GM21381 (cell line): ENCODE data around the gene ABCF2.

ENCODE experiments used
- ATAC-seq: cut with Tn5 transposase; IDR thresholded peaks from one replicate; pipeline ENCODE4 v1.9.1; 2021; ENCODE audit warnings: mild to moderate bottlenecking, moderate library complexity; ENCODE audit not compliant: unreplicated experiment

ABCF2 gene

DNA sequence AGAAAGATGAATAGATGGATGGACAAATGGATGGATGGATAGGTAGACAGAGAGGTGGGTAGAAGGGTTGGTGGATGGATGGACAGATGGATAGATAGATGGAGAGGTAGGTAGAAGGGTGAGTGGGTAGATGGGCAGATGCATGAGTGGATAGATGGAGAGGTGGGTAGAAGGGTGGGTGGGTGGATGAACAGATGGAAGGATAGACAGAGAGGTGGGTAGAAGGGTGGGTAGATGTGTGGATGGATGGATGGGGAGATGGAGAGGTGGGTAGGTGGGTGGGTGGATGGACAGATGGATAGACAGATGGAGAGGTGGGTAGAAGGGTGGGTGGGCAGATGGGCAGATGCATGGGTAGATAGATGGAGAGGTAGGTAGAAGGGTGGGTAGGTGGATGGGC is 29.1 kb downstream of the ABCF2 start:
- ATAC-seq, result no peak

DNA sequence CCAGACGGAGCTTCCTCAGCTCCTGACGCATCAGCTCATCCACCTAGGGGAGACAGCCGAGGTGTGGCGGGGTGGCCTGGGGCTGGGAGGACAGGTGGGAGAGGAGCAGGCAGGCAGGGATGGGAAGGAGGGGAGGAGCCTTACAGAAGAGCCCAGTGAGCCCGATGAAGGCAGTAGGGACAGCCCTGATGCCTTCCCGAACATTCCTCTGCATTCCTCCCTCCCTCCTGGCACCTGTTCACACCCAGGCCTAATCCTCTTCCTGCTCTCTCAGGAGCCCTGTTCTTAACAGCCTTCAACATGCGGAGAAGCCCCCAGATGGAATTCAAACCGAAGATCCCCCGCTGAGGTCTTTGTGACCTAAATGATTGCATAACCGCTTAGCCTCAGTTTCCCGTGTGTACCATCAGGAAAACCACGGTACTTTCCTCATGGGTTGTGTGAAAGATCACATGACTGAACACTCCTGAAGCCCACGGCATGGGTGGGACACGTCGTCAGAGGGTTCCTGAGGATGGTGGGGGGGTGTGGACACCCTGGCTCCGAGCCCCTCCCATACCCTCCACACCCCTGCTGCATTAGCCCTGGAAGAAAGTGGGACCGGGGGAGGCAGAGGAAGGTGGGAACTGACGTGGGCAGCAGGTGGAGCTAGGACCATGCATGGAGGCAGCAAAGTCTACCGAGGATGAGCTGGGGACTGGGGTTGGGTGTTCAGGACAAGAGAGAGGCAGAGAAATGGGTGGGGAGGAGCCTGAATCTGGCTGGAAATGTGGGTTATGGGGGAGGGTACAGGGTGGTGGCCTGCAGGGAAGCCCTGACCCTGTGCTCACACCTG is 31.2 kb downstream of the ABCF2 start:
- ATAC-seq, result no peak

DNA sequence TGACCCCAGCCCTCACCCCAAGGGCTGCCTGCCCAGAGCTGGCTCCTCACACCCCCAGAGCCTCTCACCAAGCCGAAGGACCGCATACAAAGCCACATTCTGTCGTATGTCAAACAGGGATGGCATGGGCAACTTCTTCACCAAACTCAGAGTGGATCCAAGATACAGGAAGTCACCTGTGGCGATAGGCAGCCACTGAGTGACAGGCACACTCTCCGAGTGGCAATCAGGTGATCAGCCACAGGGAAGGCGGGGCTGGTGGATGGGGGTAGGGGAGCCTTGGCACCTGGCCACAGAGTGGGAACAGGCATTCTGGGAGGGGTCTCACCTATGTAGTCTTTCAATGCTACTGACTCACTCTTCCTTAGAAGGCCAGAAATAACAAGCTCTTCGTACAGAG is 32.8 kb downstream of the ABCF2 start:
- no peak for ATAC-seq

DNA sequence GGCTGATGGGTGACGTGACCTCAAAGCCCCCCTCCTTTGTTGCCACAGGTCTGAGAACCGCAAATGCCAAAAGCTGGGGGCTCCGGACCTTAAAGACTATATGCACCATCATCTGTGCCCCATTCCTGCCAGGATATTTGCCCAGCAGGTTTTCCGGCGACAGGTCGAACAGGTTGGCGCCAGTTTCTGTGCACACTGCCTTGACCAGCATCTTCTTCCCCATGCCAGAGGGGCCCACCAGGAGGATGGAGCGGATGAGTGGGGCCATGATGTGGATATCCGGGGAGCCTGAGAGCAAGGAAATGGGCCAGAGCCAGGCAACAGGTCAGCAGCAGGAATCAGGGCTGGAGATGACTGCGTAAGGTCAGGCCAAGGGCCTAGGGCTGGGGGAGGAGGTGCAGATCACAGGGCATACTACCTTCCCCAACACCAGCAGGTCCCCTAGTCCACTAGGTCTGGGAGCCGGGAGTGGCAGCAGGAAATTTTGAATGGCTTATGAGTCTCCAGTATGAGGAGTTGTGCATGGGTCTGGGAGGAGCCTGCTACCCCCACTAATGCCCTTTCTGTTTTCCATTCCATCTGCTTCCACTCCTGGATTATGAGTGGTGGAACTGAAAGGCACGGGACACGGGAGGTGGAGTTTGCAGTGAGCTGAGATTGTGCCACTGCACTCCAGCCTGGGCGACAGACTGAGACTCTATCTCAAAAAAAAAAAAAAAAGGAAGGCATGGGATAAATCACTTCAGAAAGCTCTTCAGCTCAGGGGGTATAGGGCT is 33.6 kb downstream of the ABCF2 start:
- no peak for ATAC-seq

DNA sequence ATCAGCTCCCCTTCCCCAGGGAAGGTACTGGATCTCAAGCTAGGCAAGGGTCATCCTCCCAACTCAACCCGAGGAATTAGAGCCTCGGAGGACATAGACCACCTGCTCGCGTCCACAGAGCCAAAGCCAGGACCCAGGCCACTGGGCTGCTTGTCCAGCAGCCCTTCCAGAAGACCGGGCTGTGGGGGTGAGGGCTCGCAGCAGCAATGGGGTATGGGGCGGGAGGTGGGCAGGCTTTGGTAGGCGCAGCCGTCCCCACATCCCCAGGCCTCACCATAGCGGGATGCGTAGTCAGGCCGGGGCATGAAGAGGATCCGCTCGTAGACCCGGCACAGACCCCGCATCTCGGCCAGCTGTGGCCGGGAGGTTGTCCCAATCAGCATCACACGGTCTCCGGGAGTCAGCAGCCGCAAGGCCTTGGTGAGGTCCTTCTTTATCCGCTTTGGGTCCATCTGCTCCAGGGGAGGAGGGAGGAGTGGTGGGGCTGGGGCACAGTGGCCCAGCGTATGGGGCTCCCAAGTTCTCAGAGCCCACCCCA is 34.9 kb downstream of the ABCF2 start:
- ATAC-seq, result no peak

DNA sequence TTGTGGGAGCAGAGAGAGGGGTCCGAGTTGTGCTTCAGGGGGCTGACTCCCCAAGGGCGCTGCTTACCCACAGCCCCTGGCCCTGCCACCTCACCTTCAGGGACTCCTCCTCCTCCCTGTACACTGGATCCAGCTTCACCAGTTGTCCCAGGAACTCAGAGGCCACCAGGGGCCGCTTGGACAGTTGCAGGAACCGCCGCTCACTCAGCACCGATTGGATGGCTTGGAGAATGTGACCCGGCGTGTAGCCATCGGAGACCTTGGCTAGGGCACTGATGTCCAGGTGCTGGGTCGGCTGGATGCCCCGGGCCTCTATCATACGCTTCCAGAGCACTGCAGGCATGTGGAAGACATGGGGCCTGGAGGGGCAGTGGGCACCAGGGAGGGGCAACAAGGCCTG is 35.5 kb downstream of the ABCF2 start:
- ATAC-seq, result no peak

DNA sequence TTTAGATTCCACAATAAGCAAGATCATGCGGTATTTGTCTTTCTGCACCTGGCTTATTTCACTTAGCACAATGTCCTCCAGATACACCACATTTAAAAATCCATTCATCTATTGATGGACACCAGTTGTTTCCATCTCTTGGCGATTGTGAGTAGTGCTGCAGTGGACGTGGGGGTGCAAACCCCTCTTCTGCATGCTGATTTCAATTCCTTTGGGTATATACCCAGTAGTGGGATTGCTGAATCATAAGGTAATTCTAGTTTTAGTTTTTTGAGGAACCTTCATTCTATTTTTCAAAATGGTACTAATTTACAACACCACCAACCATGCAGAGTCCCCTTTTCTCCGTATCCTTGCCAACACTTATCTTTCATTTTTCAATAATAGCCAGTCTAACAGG is 38.0 kb downstream of the ABCF2 start:
- no peak for ATAC-seq

DNA sequence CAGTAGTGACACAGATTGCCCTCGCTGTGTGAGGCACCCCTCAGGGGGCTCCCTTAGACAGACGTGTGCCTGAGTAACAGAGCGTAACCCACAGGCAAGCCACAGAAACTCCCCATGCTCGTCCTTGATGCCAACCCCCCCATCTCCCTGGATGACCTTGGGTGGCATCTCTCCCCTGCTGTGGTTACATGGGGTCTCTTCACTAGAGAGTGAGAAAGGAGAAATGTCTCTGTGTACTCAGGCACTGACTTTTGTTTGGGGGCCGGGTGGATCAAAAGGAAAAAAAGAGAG is 38.8 kb downstream of the ABCF2 start:
- no peak for ATAC-seq

DNA sequence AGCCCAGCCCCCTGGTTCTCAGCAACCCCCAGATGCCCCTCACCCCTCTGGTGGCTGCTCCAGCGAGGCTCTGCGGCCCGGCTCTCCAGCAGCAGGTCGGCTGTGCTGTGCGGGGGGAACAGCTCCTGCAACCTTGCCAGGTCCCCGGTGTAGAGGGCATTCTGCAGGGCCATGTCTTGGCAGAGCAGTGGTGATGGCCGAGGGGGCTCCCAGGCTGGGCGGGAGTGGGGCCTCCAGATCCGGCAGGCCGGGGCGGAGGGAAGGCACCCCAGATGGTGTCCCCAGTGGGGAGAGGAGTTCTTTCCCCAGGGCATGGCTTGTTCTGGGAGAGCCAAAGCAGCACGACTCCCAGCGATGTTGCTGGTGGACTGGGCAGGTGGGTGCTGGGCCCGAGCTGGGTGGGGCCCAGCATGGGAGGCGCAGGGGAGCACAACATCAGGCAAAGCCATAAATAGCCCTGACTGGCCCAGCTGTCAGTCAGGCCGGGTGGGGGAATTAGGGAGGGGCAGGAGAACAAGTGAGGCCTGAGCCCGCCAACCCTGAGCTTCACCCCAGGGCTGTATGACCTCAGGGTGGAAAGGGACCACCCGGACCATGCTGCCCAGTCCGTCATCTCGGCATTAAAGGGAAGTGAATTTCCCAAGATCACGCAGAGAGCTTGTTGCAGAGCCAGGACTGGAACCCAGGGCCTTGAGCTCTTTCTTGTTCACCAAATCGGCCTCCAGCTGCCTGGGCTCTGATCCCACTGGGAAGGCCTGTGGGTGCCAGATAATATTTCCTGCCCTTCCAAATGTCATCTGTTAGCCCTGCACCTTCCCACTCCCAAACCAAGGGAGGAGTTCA is 39.4 kb downstream of the ABCF2 start:
- no peak for ATAC-seq

DNA sequence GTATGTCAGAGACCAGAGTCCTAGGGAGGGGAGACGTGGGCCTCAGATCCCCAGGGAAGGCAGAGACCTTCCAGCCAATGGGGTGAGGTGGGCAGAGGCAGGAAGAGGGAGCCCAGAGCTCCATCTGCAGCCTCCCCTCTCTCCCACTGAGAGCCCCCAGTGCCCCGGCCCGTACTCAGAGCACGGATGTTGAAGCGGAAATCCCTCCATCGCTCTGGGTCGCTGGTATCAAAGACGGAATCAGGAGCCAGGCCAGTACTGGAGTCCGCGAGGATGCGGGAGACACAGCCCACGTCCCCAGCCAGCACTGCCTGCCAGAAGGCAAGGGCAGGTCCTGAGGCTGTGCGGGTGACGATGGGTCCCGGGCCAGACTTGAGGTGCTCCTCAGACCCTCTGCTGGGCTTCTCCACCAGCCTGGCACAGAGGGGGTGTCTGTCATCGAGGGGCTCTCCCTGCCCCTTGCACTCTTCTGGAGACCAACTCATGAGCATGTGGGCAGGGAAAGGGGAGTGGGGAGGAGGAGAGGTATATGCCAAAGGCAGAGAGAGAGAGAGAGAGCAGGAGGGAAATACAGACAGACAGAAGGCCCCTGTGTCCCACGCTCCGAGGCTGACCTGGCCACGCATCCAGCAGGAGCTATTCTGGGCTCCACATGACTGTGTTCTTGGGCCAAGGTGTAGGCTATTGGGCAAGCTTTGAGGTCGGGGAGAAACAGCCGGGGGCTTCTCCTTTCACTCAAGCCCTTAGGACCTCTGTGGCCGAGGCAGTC is 40.2 kb downstream of the ABCF2 start, which contains the start of gene ASB10:
ASB10 (minus strand) TSS at position 611 of the 769 bp plus-strand sequence; CDS start at position 491, 120 bp downstream.
- no peak for ATAC-seq

DNA sequence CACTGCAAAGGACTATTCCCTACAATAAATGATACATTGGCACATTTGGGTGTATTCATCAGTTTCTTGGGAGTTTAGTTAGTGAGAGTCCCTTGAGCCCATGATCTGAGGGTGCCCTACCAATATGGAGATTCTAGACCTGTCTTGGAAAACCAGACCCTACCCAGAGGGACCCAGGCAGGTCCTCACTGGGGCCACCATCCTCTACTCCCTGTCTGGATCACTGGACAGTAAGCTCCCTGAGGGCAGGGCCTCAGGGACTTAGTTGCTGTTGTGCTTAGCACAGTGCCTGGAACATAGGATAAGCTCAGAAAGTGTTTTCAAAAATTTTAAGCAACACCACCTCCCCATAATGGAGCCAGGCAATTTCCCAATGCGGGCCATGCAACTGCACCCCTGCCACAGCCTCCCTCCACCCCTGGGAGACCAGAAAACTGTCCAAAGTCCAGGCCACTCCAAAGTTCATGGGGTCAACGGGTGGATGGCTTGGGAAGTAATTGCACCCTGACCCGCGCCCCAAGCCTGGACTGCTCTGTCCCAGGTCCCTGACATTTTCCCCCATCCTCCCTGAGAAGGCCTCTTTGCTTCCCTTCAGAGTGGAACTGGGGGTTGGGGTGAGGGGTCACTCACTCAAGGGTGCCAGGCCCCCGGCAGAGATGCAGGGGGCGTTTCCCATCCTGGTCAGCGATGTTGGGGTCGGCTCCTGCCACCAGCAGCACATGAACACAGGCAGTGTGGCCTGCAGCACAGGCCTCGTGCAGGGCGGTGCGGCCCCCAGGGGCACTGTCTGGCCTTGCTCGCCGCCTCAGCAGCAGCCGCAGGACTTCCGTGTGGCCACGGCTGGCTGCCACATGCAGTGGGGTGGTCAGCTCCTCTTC is 41.0 kb downstream of the ABCF2 start:
- no peak for ATAC-seq

DNA sequence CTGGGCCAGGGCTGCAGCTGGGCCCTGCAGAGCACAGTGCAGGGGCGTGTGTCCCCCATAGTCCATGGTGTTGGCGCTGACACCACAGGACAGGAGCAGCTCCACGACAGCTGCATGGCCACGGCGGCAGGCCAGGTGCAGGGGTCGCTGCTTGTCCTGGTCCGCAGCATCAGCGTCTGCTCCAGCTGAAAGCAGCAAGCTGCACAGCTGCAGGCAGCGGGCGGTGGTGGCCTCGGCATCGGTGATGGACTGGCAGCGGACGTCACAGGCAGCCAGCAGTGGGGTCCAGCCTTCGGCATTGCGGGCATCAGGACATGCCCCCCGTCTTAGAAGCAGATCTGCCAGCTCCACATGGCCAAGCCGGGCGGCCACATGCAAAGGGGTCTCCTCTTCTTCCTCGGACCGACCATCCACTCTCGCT is 46.0 kb downstream of the ABCF2 start:
- no peak for ATAC-seq

DNA sequence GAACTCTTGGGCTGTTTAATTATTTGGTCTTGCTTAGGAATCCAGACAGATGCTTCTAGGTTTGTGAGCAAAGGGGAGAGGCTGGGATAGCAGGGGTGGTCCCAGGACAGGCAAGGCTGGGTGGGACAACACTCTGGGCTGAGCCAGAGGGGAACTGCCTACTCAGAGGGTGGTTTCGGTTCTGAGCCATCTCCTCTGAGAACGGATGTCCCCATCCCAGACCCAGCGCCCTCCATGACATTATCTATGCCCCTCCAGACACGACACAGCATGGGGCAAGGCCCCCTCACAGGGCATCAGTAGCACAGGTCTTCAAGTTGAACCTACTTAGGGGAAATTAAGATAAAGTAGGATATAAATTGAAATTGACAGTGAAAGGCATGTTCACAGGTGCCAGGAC is 47.1 kb downstream of the ABCF2 start:
- ATAC-seq, result no peak

DNA sequence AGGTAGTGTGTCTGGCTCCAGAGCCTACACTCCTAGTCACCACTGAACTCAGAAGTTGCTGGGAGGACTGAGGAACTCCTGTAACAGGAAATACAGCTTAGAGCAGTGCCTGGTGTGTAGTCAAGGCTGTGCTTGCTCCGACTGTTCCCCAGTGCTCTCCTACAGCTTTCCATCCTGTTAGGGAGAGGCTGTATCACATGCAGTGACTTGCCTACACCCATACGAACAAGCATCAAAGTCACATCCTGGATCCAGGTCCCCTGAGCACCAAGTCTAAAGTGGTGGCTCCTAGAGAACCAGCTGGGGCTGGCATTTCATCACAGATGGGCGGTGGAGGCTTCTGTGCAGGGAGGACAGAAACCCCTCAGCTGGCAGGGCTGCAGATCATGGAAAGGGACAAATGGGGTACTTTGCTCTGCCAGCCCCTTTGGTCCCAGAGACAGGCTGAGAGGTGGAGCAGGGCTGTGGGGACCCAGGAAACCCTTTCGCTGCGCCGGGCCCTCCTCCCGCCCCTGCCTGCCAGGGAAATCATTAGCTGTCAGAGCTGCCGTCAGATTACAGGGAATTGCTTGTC is 47.6 kb downstream of the ABCF2 start:
- ATAC-seq, result no peak

DNA sequence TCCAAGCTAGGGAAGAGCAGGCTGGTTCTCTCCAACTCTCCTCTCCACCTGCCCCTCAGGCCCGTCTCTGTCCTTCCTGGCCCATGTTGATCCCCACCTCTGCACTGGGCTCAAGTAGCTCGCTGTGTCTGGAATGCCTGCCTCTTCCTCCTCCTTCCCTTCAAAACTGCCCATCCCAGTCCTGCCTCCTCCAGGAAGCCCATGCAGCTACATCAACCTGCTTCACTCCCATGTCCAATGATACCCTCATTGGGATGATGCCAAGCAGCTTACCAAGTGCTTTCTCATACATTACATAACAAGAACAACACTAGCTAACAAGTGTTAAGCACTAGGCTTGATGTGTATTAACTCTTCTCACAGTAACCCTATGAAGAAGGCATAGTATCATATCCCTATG is 48.2 kb downstream of the ABCF2 start:
- ATAC-seq, result no peak

DNA sequence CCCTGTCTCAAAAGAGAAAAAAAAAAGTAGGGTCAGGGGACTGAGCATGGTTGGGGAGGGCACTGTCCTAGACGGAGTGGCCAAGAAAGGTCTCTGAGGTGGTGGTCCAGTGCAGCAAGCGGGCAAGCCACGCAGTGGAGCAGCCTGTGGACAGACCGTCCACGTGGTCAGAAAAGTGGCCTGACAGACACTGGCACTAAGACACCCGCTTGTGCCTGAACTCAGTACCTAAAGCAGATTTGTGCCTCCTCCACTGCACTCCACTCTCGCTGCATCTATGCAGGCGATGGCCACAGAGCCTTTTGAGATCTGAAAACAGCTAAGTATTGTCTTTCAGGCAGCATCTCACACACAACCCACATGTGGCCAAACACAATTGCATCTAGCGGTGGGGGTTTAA is 48.8 kb downstream of the ABCF2 start:
- ATAC-seq, result no peak

DNA sequence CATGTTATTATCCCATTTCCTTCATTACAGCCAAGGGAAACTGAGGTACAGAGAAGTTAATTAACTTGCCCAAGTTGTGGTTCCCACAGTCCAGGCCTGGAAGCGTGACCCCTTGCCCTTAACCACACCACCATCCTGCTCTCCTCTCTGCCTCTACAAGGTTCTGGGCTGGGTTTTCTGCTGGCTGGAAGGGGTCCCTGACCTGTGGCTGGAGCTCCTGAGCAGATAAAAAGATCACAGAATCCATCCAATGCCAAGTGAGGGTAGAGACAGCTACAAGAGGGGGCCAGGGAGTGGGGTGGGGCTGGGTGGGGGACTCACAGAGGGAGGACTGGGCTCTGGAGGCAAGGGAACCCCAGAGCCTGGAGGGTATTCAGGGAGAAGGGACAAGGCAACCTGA is 49.7 kb downstream of the ABCF2 start:
- no peak for ATAC-seq

DNA sequence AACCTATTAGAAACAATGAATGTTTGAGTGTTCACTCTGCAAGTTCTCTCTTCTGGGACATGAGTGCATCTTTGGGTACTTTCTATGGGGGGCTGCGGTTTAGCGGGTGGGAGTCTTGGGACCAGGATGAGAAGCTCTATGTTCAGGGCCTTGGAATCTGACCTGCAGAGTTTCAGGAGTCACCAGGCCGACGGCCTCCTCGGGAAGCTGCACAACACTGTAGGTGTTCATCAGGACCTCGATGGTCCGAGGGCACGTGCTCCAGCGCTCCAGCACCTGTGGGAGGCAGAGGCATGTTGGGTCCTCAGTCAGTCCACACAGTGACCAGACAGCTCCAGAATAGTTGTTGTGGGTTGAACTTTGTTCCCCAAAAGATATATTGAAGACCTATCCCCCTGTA is 50.6 kb downstream of the ABCF2 start:
- ATAC-seq, result no peak

DNA sequence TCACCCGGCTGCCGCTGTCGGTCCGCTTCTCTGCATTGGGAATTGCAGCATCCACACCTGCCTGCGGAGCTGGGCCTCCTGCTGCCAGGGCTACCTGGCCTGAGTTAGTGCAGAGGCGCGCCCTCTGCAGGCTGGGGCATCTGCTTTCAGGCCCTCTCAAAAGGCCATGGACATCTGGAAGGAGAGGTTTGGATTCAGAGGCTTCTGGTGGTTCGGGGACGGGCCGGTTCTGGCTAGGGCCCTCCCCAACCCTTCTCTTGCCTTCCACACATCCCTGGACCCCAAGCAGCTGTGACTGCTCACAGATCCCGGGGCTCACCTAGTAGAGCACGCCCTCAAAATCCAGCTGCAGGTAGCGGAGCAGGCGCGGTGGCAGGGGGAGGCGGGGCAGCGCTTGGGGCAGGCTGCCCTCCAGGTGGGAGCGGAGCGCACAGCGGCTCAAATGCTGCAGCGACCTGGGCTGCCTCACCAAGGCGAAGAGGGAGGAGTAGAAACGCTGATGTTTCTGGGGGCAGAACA is 51.2 kb downstream of the ABCF2 start:
- no peak for ATAC-seq
